GM12801 (cell line): ENCODE data around the gene ZDHHC13.

Source experiments
- TF ChIP-seq, protein P1 (sequence below): IDR thresholded peaks from one replicate; pipeline ENCODE4 v1.5.1; 2011; ENCODE audit warnings: control low read depth; ENCODE audit not compliant: insufficient read length; ENCODE audit errors: extremely low read depth

The ZDHHC13 gene

GRCh38 chr11:19204836-19205235, 87.9 kb downstream of the ZDHHC13 start:
- TF ChIP-seq, protein P1, sequence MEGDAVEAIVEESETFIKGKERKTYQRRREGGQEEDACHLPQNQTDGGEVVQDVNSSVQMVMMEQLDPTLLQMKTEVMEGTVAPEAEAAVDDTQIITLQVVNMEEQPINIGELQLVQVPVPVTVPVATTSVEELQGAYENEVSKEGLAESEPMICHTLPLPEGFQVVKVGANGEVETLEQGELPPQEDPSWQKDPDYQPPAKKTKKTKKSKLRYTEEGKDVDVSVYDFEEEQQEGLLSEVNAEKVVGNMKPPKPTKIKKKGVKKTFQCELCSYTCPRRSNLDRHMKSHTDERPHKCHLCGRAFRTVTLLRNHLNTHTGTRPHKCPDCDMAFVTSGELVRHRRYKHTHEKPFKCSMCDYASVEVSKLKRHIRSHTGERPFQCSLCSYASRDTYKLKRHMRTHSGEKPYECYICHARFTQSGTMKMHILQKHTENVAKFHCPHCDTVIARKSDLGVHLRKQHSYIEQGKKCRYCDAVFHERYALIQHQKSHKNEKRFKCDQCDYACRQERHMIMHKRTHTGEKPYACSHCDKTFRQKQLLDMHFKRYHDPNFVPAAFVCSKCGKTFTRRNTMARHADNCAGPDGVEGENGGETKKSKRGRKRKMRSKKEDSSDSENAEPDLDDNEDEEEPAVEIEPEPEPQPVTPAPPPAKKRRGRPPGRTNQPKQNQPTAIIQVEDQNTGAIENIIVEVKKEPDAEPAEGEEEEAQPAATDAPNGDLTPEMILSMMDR, result no peak

DNA sequence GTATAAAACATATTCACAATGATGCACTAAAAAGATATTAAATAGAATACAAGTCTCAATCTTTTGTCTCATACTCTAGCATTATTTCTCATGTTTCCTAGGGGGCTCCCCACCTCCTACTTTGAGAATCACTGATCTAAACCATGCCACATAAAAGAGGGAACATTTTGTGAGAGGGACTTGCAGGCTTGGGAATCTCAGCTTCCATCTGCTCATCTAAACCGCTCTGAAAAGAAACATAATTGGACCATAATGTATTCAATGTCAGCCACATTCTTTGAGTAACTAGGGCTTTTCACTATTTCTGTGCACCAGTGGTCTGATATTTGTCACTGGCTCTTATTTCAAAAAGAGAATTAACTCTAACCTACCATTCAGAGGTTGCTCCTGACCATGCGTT, 91.2 kb downstream of the ZDHHC13 start:
- TF ChIP-seq, protein P1, result no peak

- TF ChIP-seq, protein P1, result no peak
Measured at GRCh38 chr11:19208959-19209546, 92.1 kb downstream of the ZDHHC13 start.

DNA sequence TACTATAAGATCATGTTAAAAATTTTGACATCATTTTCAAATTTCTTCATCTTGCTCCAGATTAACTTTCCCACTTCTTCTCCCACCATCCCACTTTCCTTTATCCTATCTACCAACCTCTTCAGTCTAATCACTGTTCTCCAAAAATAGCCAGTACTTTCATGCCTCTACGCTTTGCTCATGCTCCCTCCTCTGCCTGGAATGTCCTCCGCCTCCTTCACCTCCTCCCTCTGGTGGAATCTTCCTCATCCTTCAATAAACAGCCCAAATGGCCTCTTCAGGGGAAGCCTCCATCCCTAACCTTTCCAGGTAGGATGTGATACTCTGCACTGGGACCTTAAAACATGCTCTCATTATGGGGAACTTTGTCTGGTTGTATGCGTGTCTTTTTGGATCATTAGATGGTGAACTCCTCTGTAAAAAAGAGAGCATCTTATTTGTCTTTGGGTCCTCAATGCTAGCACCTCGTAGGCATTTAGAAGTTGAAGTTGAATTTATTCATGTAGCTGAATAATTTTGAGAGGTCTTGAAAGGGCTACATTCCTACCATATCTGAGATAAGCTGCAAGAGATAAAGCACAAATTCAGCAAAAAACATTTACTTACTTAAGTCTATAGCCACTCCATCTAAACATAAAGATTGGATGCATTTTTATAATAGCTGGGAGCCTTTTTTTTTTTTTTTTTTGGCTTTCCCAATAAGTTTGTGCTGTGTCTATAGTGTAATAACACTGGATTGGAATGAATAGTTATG, 92.8 kb downstream of the ZDHHC13 start:
- TF ChIP-seq, protein P1, result no peak

- TF ChIP-seq, protein P1, result no peak
Measured at GRCh38 chr11:19216021-19216420, 99.1 kb downstream of the ZDHHC13 start.

GRCh38 chr11:19216709-19217374, 99.9 kb downstream of the ZDHHC13 start:
- TF ChIP-seq, protein P1, result no peak

GRCh38 chr11:19218216-19218615, 101.2 kb downstream of the ZDHHC13 start:
- TF ChIP-seq, protein P1, result no peak
